ENCODE measurements around the gene ZNF302.
"Not testable (repeated sequence)": the region's sequence is repeated elsewhere in the genome, so short reads cannot be mapped to it uniquely, and the experiment has no call there.

Gene ZNF302

DNA sequence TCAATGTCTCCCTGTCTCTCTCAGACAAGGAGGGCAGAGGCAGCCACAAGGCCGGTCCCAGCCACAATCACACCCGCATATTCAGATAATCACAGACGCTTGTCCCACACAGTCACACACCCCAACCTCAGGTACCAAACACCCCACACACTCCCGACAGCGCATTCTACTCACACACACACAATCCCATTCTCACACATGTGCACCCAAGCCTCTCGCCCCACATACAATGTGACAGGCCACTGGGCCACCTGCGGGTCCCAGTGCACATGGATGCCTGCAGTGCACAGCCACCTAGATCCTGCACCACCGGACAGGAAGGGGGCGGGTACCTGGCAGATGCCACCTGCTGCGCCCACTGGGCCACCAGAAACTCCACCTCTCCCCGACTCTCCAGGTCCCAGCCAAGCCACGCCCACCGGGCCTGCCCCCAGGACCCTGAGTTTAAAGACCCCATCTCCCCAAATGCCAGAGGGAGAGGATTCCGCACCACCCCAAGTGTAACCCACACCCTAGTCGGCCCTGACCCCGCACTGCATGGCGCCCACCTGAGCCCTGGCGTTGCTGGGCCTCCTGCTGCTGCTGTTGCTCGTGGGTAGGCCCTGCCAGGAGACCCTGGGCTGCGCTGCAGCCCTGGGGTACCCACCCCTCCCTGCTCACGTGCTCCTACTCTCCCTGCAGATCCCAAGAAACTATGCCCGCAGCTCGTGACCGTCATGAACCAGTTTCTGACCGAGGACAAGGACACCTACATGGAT, 11.1 kb upstream of the ZNF302 start:
- no peak overlapping the region for H3K4me3 ChIP-seq (ENCODE audit: low read length)
- no peak for TF ChIP-seq ZNF274 (IDR thresholded peaks at IDR 0.05; ENCODE audit: low read depth, low read length)

DNA sequence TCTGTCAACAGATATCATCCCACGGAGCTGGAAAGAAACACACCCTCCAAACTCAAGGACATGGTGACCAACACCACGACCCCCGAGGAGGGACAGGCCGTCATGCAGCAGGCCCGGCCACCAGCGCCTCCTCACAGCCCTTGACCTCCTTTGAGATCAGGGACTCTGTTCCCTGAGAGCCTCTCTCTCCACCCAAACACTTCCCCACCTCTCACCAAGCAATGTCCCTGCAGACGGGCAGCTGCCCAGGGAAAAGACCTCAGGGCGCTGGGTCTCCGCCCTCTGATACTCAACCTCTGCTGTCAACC, 10.6 kb upstream of the ZNF302 start:
- no peak for TF ChIP-seq ZNF274 (IDR thresholded peaks at IDR 0.05; ENCODE audit: low read depth, low read length)
- no peak overlapping the region for H3K4me3 ChIP-seq (ENCODE audit: low read length)

DNA sequence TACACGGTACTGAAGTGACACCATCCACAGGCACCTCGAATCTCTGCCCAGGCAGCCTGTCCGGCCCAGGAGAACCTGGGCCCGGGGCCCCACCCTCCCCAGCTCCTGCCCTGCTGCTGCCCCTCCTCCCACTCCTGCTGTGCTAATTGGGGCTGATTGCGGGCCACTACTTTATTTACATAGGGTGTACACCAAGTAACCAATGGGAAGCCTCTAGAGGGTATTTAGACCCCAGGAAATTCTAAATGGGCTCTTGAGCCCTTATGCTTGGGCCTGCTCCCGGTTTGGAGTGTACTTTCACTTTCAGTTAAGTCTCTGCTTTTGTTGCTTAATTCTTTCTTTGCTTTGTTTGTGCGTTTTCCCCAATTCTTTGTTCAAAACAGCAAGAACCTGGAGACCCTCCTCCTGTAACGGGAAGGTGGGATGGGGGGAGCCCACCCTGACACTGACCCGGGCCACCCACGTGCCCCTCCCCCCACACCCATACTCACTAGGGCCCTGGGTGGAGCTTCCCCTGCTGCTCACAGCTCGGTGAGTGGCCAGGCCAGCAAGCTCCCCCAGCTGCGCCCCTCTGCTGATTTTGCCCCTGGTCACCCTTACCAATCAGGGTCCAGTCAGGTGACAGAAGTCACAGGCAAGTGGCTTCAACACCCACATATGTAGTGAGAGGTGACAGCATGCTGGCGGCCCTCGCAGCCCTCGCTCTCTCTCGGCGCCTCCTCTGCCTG, 10.0 kb upstream of the ZNF302 start:
- H3K4me3 ChIP-seq (ENCODE audit: low read length), result 0 out of 2 replicates have a peak overlapping the region, but pooled peaks have one; percentile 20
- no peak for TF ChIP-seq ZNF274 (IDR thresholded peaks at IDR 0.05; ENCODE audit: low read depth, low read length)

DNA sequence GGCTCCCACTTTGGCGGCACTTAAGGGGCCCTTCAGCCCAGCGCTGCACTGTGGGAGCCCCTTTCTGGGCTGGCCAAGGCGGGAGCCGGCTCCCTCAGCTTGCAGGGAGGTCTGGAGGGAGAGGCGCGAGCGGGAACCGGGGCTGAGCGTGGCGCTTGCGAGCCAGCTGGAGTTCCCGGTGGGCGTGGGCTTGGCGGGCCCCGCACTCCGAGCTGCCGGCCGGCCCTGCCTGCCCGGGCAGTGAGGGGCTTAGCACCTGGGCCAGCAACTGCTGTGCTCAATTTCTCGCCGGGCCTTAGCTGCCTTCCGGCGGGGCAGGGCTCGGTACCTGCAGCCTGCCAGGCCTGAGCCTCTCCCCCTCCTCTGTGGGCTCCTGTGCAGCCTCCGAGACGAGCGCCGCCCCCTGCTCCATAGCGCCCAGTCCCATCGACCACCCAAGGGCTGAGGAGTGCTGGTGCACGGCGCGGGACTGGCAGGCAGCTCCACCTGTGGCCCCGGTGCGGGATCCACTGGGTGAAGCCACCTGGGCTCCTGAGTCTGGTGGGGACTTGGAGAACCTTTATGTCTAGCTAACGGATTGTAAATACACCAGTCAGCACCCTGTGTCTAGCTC, 9.3 kb upstream of the ZNF302 start:
- H3K4me3 ChIP-seq (ENCODE audit: low read length), result not testable (repeated sequence)

DNA sequence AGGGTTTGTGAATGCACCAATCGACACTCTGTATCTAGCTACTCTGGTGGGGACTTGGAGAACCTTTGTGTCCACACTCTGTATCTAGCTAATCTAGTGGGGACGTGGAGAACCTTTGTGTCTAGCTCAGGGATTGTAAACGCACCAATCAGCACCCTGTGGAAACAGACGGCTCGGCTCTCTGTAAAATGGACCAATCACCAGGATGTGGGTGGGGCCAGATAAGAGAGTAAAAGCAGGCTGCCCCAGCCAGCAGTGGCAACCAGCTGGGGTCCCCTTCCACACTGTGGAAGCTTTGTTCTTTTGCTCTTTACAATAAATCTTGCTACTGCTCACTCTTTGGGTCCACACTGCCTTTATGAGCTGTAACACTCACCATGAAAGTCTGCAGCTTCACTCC, 8.8 kb upstream of the ZNF302 start:
- not testable (repeated sequence) for H3K4me3 ChIP-seq (ENCODE audit: low read length)

DNA sequence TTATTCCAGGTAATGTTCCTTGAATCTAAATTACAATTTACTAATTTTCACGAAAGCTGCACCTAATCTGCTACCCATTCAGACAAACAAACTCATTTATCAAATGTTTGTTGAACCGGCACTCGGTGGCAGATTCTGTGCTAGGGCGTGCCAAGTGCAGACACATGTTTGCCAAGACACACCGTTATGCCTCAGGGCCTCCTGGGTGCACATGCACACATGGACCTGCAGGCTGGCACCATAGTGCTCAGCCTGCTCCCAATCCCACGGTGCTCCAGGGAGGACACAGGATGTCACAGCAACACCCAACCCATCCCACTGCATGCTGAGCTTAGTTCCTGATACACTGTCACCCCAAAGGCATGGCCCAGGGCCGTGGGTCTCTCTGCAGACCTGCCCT, 8.2 kb upstream of the ZNF302 start:
- no peak for TF ChIP-seq ZNF274 (IDR thresholded peaks at IDR 0.05; ENCODE audit: low read depth, low read length)
- H3K4me3 ChIP-seq (ENCODE audit: low read length), result no peak overlapping the region

DNA sequence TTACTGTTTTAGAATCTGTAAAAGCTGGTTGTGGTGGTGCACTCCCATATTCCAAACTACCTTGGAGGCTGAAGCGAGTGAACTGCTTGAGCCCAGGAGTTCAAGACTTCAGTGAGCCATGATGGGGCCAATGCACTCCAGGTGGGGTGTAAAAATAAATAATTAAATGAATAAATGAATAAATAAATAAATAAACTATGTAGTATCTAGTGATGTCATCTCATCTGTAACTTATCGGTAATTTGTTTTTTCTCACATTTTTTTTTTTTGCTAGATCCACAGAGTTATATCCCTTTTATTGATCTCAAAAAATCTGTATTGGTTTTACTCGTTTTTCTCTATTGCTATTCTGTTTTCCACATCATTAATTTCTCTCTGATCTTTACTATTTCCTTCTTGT, 5.5 kb upstream of the ZNF302 start:
- no peak for TF ChIP-seq ZNF274 (IDR thresholded peaks at IDR 0.05; ENCODE audit: low read depth, low read length)

DNA sequence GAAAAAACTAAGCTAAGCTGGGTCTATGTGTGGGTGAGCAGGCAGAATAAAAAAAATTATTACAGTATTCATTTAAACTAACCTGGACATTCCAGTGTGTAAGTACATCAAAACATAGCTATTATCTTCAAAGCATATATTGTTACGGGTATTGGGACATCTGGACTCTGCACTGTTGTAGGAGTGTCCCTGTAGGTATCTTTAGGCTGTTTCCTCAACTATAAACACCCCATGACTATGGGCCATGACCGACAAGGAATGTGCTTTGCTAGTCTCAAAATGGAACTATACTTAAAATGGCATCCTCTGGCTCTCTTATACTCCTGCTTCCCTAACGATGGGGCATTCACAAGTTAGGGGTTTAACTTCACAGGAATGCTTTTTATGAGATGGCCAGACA, 3.9 kb upstream of the ZNF302 start:
- no peak for TF ChIP-seq ZNF274 (IDR thresholded peaks at IDR 0.05; ENCODE audit: low read depth, low read length)
- H3K4me3 ChIP-seq (ENCODE audit: low read length), result no peak overlapping the region

More for the DNA sequence above, 5.5 kb upstream of the ZNF302 start:
- no peak overlapping the region for H3K4me3 ChIP-seq (ENCODE audit: low read length)

DNA sequence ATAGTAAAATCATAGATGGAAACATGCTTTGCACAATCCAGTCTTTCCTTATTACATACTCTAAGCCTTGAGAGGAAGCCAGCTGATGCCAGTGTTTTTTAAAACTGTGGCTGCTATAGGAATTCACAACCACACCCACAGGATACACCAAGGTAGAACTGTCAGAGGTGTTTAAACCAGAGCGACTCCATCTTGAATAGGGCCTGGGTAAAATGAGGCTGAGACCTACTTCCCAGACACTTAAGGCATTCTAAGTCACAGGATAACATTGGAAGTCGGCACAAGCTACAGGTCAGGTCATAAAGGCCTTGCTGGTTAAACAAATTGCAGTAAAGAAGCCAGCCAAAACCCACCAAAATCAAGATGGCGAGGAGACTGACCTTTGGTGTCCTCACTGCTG, 2.2 kb upstream of the ZNF302 start:
- H3K4me3 ChIP-seq (ENCODE audit: low read length), result no peak overlapping the region
- no peak for TF ChIP-seq ZNF274 (IDR thresholded peaks at IDR 0.05; ENCODE audit: low read depth, low read length)

DNA sequence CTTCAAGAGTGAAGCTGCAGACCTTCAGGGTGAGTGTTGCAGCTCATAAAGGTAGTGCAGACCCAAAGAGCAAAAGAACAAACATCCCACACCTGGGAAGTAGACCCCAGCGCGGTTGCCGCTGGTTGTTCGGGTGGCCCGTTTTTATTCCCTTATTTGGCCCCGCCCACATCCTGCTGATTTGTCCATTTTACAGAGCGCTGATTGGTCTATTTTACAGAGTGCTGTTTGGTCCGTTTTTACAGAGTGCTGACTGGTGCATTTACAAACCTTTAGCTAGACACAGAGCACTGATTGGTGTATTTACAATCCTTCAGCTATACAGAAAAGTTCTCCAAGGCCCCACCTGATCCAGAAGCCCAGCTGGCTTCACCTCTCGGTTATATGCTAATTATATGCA, 1.6 kb upstream of the ZNF302 start:
- TF ChIP-seq ZNF274 (IDR thresholded peaks at IDR 0.05; ENCODE audit: low read depth, low read length), result no peak
- no peak overlapping the region for H3K4me3 ChIP-seq (ENCODE audit: low read length)

DNA sequence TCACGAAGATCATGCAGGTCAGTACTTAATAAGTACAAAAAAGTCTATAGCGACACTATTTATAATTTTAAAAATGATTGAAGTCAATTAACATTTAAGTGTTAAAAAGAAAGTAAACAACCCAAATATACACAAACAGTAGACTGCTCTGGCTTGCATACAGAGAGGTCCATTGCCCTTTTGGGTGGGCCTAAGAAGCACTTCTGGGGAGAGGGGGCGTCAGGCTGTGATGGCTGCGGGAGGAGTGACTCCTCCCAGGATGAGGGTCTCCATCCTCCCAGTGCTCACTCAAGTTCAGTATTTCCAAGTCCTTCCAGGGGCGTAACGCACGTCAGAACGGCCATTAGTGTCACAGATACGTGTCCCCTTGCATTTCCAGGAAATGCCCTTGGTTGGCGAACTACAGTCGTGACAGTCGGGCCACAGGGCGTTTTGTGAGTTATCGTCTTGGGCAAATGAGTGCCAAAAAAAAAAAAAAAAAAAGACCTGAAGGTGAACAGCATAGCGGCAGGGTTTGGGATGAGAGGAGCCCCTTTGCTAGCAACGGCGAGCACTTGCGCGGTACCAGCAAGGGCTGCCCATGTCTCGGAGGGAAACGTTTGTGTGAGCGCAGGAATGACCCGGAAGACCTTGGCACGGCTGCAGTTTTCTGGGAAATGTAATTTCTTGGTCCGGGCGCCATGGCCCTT, 637 bp upstream of the ZNF302 start, which contains the start of gene SCGB2B2:
TSS of gene SCGB2B2 (minus strand) at position 463 of the 689 bp plus-strand sequence. CDS start 82,596 bp downstream, outside the sequence.
- H3K4me3 ChIP-seq (ENCODE audit: low read length), result peak within 1 kb of the TSS; percentile 75
- no peak for TF ChIP-seq ZNF274 (IDR thresholded peaks at IDR 0.05; ENCODE audit: low read depth, low read length)

DNA sequence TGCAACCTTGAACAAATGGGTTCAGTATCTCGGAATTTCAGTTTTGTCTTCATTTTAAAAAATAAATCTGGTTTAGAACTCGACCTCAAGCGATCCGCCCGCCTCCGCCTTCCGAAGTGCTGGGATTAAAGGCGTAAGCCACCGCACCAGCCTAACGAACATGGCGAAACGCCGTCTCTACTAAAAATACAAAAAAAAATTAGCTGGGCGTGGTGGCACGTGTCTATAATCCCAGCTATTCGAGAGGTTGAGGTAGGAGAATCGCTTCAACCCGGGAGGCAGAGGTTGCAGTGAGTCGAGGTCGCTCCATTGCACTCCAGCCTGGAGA, 571 bp downstream of the ZNF302 start:
- TF ChIP-seq ZNF274 (IDR thresholded peaks at IDR 0.05; ENCODE audit: low read depth, low read length), result no peak
- peak overlapping the region; percentile 75 for H3K4me3 ChIP-seq (ENCODE audit: low read length)

DNA sequence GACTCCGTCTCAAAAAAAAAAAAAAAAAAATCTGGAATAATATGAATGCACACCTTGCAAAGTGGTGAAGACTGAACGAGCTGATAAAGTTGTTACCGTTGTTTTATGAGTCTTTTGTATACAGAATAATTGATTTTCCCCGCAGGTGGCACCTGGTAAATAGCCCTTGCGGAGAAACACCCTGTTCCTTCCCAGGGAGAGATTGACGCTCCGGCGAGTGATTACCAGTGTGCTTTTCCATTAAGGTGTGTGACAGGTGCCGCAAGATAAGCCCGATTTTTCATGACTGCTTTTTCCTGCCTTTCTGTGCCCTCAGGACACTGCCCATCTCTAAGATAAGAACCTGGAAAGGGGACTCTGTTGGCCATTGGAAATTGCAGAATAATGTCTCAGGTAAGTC, 943 bp downstream of the ZNF302 start:
- no peak for TF ChIP-seq ZNF274 (IDR thresholded peaks at IDR 0.05; ENCODE audit: low read depth, low read length)
- H3K4me3 ChIP-seq (ENCODE audit: low read length), result peak overlapping the region; percentile 75

DNA sequence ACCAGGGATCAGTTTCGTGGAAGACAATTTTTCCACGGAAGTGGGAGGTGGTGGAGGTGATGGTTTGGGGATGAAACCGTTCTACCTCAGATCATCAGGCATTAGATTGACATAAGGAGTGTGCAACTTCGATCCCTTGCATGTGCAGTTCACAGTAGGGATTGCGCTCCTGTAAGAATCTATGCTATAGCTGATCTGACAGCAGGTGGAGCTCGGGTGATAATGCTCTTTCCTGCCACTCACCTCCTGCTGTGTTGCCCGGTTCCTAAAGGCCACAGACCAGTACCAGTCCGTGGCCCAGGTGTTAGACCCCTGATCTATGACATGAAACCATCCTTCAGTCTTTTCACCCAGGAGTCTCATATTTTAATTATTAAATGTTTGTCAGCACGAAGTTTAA, 4.0 kb downstream of the ZNF302 start:
- no peak overlapping the region for H3K4me3 ChIP-seq (ENCODE audit: low read length)
- TF ChIP-seq ZNF274 (IDR thresholded peaks at IDR 0.05; ENCODE audit: low read depth, low read length), result no peak

DNA sequence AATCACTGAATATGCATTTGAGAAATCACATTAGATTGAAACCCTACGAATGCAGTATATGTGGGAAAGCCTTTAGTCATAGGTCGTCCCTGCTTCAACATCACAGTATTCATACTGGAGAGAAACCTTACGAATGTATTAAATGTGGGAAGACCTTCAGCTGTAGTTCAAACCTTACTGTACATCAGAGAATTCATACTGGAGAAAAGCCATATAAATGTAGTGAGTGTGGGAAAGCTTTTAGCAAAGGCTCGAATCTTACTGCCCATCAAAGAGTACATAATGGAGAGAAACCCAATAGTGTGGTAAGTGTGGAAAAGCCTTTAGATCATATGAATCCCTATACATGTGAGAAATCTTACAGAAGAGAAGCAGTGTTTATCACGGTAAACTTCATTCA, 7.8 kb downstream of the ZNF302 start:
- not testable (repeated sequence) for H3K4me3 ChIP-seq (ENCODE audit: low read length)
